ENCODE data around the gene GULP1. TPM values are rescaled to one million over a fixed set of nuclear protein-coding genes. Genes with fewer than 3 reads are reported as not detected.

Gene GULP1
- total RNA-seq, 1 donor from 2014 or later = 57.2 TPM

DNA sequence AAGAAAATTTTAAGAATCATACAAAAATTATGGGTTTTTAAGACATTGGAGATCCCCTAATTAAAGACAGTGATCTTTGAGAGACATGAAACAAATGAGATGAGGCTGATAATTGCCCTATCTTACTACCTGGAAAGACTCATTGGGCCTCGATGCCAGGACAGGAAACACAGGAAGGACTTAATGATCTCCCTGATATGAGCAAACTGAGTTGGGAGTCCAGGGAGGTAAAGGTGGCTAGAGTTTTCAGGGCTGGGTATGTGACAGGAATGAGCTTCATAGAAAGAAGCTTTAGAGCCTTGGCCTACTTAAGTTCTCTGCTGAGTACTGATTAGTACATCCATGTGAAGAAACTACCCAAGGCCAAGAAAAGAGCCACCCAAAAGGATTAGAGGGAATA is 40.6 kb upstream of the GULP1 start:
- Histone ChIP-seq H3K27ac (no peak overlapping the region), H3K4me1 (no peaks in the 10 kb centered on the region), H3K27me3 (no peaks in the 10 kb centered on the region), H3K4me3 (no peak overlapping the region), H3K36me3 (no peaks in the 10 kb centered on the region), H3K9me3 (peaks cover 4% of the 10 kb centered on the region)
- no peak for DNase-seq (ENCODE audit: extremely low spot score in 2 of 2)
- TF ChIP-seq CTCF (IDR thresholded peaks at IDR 0.05) = no peak
- TF ChIP-seq POLR2AphosphoS5 (IDR thresholded peaks at IDR 0.05; ENCODE audit: insufficient read depth in 1 of 2, low read depth in 1 of 2) = no peak
- TF ChIP-seq POLR2A (IDR thresholded peaks at IDR 0.05) = no peak
- intact Hi-C loops (cut with DNase I) = no loop called here

DNA sequence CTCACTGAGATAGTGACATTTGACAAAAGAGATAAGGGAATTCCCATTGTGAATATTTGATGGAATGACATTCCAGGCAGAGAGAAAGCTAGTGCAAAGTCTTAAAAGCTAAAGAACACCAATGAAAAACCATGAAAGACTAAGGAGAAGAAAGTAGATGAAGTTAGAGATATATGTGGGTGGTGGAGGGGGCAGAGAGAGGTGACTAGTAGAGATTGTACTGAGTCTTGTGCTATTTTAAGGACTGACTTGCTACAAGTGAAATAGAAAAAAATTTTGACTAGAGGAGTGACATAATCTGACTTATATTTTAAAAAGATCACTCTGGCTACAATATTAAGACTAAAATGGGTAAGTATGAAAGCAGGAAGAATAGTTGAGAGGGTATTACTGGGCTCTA is 35.3 kb upstream of the GULP1 start:
- Histone ChIP-seq H3K4me1 (no peaks in the 10 kb centered on the region), H3K27ac (no peak overlapping the region), H3K36me3 (no peaks in the 10 kb centered on the region), H3K4me3 (no peak overlapping the region), H3K27me3 (no peaks in the 10 kb centered on the region), H3K9me3 (peaks cover 4% of the 10 kb centered on the region)
- intact Hi-C loops (cut with DNase I) = no loop called here
- no peak for DNase-seq (ENCODE audit: extremely low spot score in 2 of 2)
- TF ChIP-seq POLR2AphosphoS5 (IDR thresholded peaks at IDR 0.05; ENCODE audit: insufficient read depth in 1 of 2, low read depth in 1 of 2) (no peak), CTCF (IDR thresholded peaks at IDR 0.05) (no peak), POLR2A (IDR thresholded peaks at IDR 0.05) (no peak)

DNA sequence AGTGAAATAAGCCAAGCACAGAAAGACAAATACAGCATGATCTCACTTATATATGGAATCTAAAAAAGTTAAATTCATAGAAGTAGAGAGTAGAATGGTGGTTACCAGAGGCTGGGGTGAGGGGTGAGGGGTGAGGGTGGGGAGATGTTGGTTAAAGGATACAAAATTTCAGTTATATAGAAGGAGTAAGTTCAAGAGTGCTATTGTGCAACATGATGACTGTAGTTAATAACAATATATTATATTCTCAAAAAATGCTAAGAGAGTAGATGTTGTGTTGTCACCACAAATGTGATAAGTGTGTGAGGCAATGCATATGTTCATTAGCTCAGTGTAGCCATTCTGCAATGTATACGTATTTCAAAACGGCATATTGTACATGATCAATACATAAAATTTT is 26.4 kb upstream of the GULP1 start:
- no peaks in the 10 kb centered on the region for H3K4me1 ChIP-seq
- no peaks in the 10 kb centered on the region for H3K27me3 ChIP-seq
- no peak for DNase-seq (ENCODE audit: extremely low spot score in 2 of 2)
- H3K36me3 ChIP-seq = no peaks in the 10 kb centered on the region
- intact Hi-C loops (cut with DNase I) = loop anchor here (5.0 kb wide), 1 partner anchor 412 kb away; no protein-coding TSS in a partner anchor
- no peak overlapping the region for H3K4me3 ChIP-seq
- no peak overlapping the region for H3K27ac ChIP-seq
- TF ChIP-seq POLR2AphosphoS5 (IDR thresholded peaks at IDR 0.05; ENCODE audit: insufficient read depth in 1 of 2, low read depth in 1 of 2) (no peak), CTCF (IDR thresholded peaks at IDR 0.05) (no peak), POLR2A (IDR thresholded peaks at IDR 0.05) (no peak)
- H3K9me3 ChIP-seq = no peaks in the 10 kb centered on the region

GRCh38 chr2:188267776-188268175 is 23.9 kb upstream of the GULP1 start:
- no peaks in the 10 kb centered on the region for H3K4me1 ChIP-seq
- no peaks in the 10 kb centered on the region for H3K27me3 ChIP-seq
- H3K9me3 ChIP-seq = no peaks in the 10 kb centered on the region
- TF ChIP-seq POLR2AphosphoS5 (IDR thresholded peaks at IDR 0.05; ENCODE audit: insufficient read depth in 1 of 2, low read depth in 1 of 2) (no peak), POLR2A (IDR thresholded peaks at IDR 0.05) (no peak), CTCF (IDR thresholded peaks at IDR 0.05) (no peak)
- DNase-seq (ENCODE audit: extremely low spot score in 2 of 2) = no peak
- no peak overlapping the region for H3K4me3 ChIP-seq
- H3K36me3 ChIP-seq = no peaks in the 10 kb centered on the region
- H3K27ac ChIP-seq = no peak overlapping the region
- intact Hi-C loops (cut with DNase I) = loop anchor here (5.0 kb wide), 1 partner anchor 410 kb away; no protein-coding TSS in a partner anchor

DNA sequence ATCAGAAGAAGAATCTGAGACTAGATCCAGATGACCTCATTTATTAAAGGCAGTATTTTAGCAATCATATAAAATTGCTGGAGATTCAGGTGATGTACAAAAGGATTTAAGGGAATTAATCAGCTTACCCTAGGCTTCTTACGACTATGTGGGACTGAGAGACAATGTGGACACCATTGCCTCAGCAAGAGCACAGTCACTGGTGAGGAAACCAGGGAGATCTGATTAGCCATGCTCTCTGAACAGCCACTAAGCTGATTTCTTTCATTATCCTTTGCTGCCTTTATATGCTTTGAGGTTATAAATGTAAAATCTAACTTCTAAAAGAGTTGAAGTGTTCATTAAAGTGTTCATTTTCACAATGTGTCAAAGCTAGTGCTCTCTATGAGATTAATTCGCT is 22.7 kb upstream of the GULP1 start:
- TF ChIP-seq POLR2A (IDR thresholded peaks at IDR 0.05) (no peak), CTCF (IDR thresholded peaks at IDR 0.05) (no peak), POLR2AphosphoS5 (IDR thresholded peaks at IDR 0.05; ENCODE audit: insufficient read depth in 1 of 2, low read depth in 1 of 2) (no peak)
- intact Hi-C loops (cut with DNase I) = loop anchor here (5.0 kb wide), 1 partner anchor 408 kb away; no protein-coding TSS in a partner anchor

More for the DNA sequence above, 22.7 kb upstream of the GULP1 start:
- no peaks in the 10 kb centered on the region for H3K4me1 ChIP-seq
- no peak overlapping the region for H3K27ac ChIP-seq
- DNase-seq (ENCODE audit: extremely low spot score in 2 of 2) = no peak
- H3K9me3 ChIP-seq = no peaks in the 10 kb centered on the region
- H3K27me3 ChIP-seq = no peaks in the 10 kb centered on the region
- no peak overlapping the region for H3K4me3 ChIP-seq
- no peaks in the 10 kb centered on the region for H3K36me3 ChIP-seq

Measured in vagina (tissue), 2 donors.